GM23248 (cell line): ENCODE data around the gene FAAH. TPM values are rescaled to one million over a fixed set of nuclear protein-coding genes. Genes with fewer than 3 reads are reported as not detected.

Experiments
- DNase-seq: peaks from one replicate; pipeline ENCODE4 v3.0.0-alpha.2; 2015
- H2AFZ ChIP-seq: fragments of 200-600 bp; sonication (generic); 2 replicates; pipeline ENCODE4 v1.6.1; 2016; ENCODE audit warnings: antibody characterized with exemption
- H3F3A ChIP-seq: fragments of 200-600 bp; sonication (generic); 2 replicates; pipeline ENCODE4 v1.6.1; 2016; ENCODE audit warnings: mild to moderate bottlenecking, antibody characterized with exemption, mixed run types; ENCODE audit not compliant: insufficient read depth
- H3K27ac ChIP-seq: fragments of 200-600 bp; sonication (generic); 2 replicates; pipeline ENCODE4 v1.5.1; 2016; ENCODE audit warnings: mild to moderate bottlenecking
- H3K27me3 ChIP-seq: fragments of 200-600 bp; sonication (generic); replicated peaks from 2 replicates; pipeline ENCODE4 v1.6.1; 2016; ENCODE audit warnings: mild to moderate bottlenecking; ENCODE audit not compliant: insufficient read depth
- H3K36me3 ChIP-seq: fragments of 200-600 bp; sonication (generic); 2 replicates; pipeline ENCODE4 v1.6.1; 2016; ENCODE audit warnings: low read depth, mild to moderate bottlenecking
- H3K4me1 ChIP-seq: fragments of 200-600 bp; sonication (generic); 2 replicates; pipeline ENCODE4 v1.6.1; 2016; ENCODE audit warnings: mild to moderate bottlenecking; ENCODE audit not compliant: insufficient read depth
- H3K4me2 ChIP-seq: fragments of 200-600 bp; sonication (generic); one replicate; pipeline ENCODE4 v1.6.1; 2016; ENCODE audit warnings: mild to moderate bottlenecking; ENCODE audit not compliant: unreplicated experiment
- H3K4me3 ChIP-seq: fragments of 200-600 bp; sonication (generic); 2 replicates; pipeline ENCODE4 v1.5.1; 2016; ENCODE audit warnings: mild to moderate bottlenecking
- H3K79me2 ChIP-seq: fragments of 200-600 bp; sonication (generic); 2 replicates; pipeline ENCODE4 v1.6.1; 2016; ENCODE audit warnings: mild to moderate bottlenecking; ENCODE audit not compliant: insufficient read depth
- H3K9ac ChIP-seq: fragments of 200-600 bp; sonication (generic); 2 replicates; pipeline ENCODE4 v1.6.1; 2016; ENCODE audit warnings: mild to moderate bottlenecking
- H3K9me2 ChIP-seq: fragments of 200-600 bp; sonication (generic); 2 replicates; pipeline ENCODE4 v1.6.1; 2016; ENCODE audit warnings: mixed run types, mild to moderate bottlenecking, moderate library complexity; ENCODE audit not compliant: insufficient read depth
- H3K9me3 ChIP-seq: fragments of 200-600 bp; sonication (generic); one replicate; pipeline ENCODE4 v1.6.1; 2017; ENCODE audit warnings: low read depth
- H4K20me1 ChIP-seq: fragments of 200-600 bp; sonication (generic); 2 replicates; pipeline ENCODE4 v1.6.0; 2016; ENCODE audit not compliant: insufficient read depth
- EZH2 ChIP-seq: fragments of 200-600 bp; sonication (generic); IDR thresholded peaks from 2 replicates; pipeline ENCODE4 v1.6.1; 2018; ENCODE audit warnings: antibody characterized with exemption, mild to moderate bottlenecking; ENCODE audit not compliant: insufficient read depth, poor library complexity, severe bottlenecking
- EZH2phosphoT487 ChIP-seq: fragments of 200-600 bp; sonication (generic); IDR thresholded peaks from 2 replicates; pipeline ENCODE4 v1.6.1; 2018; ENCODE audit warnings: antibody characterized with exemption, moderate library complexity, mild to moderate bottlenecking, low read depth; ENCODE audit not compliant: insufficient read depth
- WGBS, 2 experiments: methylation state at CpG; one replicate each; pipeline ENCODE4 v1.1.6; 2015 to 2017; ENCODE audit warnings: low lambda C conversion rate in 2 of 2, low coverage in 1 of 2; ENCODE audit errors: missing lambda C conversion rate in 2 of 2; 5-methylcytosine and 5-hydroxymethylcytosine counted together
- in situ Hi-C: fragments of 300-500 bp; cut with MboI; formaldehyde crosslinking; loops from 2 replicates; pipeline ENCODE4 v1.15.0; 2020
- polyA plus RNA-seq: library from polyadenylated mRNA; unstranded; fragments of >200 nt; fragmentation: Nextera tagmentation; extraction: Ambion mirVana; gene quantifications from 2 replicates; pipeline ENCODE4 v1.2.1, GENCODE V29; 2016
- total RNA-seq: library from RNA; depleted of rRNA; stranded (reverse); fragments of >200 nt; shearing (Covaris generic); gene quantifications from 2 replicates; pipeline ENCODE4 v1.2.3, GENCODE V29; 2014

The FAAH gene
- total and polyA plus RNA-seq, 2 experiments from 2014 or later: 0.74 to 0.97 TPM

DNA sequence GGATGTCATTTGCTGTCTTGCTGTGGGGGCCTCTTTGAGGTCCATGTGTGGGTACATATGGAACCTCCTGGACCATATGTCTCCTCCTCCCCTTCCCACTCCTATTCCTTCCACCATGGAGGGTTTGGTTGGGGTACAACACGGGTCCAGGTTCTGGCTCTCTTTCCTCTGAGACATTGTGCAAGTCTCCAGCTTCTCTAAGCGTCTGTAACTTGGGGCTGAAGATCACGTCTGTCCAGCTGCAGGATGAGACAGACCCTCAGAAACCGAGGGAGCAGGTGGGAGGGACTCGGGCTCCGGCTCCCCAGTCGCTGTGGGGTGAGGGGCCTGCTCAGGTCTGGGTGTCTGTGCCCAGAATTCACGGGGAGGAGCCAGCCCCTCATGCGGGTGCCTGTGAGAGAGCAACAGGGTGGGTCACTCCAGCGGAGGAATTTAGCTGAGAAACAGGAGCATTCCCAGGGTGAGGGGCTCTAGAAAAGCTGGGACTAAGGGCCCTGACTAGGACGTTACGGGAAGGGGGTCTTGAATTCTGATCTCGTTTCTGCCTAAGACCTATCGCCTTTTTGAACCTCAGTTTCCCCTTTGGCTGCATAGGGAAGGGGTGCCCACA, 53.5 kb downstream of the FAAH start:
- no peaks in the 10 kb centered on the region for H3K9me3 ChIP-seq
- no peaks in the 10 kb centered on the region for H4K20me1 ChIP-seq
- H2AFZ ChIP-seq: no peak overlapping the region
- no peaks in the 10 kb centered on the region for H3K9me2 ChIP-seq
- WGBS, 2 experiments: 37 to 38% methylated on average over 14 of the region's 14 CpGs
- peaks cover 45% of the 10 kb centered on the region for H3K27me3 ChIP-seq
- no peaks in the 10 kb centered on the region for H3K36me3 ChIP-seq
- no peak overlapping the region for H3K27ac ChIP-seq
- peak overlapping the region; percentile 57 for H3K4me2 ChIP-seq
- in situ Hi-C loops: no loop called here
- no peak for TF ChIP-seq EZH2
- TF ChIP-seq EZH2phosphoT487: no peak
- DNase-seq: no peak
- H3F3A ChIP-seq: no peaks in the 10 kb centered on the region
- peak overlapping the region; percentile 47; the same call in 1 of the 2 replicates for H3K4me3 ChIP-seq
- H3K9ac ChIP-seq: no peak overlapping the region
- no peaks in the 10 kb centered on the region for H3K4me1 ChIP-seq
- H3K79me2 ChIP-seq: no peaks in the 10 kb centered on the region

- H3F3A ChIP-seq: no peaks in the 10 kb centered on the region
- no peak overlapping the region for H3K27ac ChIP-seq
- TF ChIP-seq EZH2phosphoT487 (no peak), EZH2 (peak; percentile 72)
- peak overlapping the region; percentile 47; the same call in 1 of the 2 replicates for H3K4me3 ChIP-seq
- in situ Hi-C loops: no loop called here
- no peak for DNase-seq
- no peaks in the 10 kb centered on the region for H3K36me3 ChIP-seq
- no peak overlapping the region for H2AFZ ChIP-seq
- H4K20me1 ChIP-seq: no peaks in the 10 kb centered on the region
- no peaks in the 10 kb centered on the region for H3K79me2 ChIP-seq
- H3K4me2 ChIP-seq: peak overlapping the region; percentile 57
- peaks cover 45% of the 10 kb centered on the region for H3K27me3 ChIP-seq
- no peaks in the 10 kb centered on the region for H3K9me2 ChIP-seq
- no peaks in the 10 kb centered on the region for H3K4me1 ChIP-seq
- WGBS, 2 experiments: 9 to 13% methylated on average over 48 to 55 of the region's 76 CpGs
- no peaks in the 10 kb centered on the region for H3K9me3 ChIP-seq
- H3K9ac ChIP-seq: no peak overlapping the region
Observed at GRCh38 chr1:46448109-46448911, 54.2 kb downstream of the FAAH start.

GRCh38 chr1:46449223-46450159, 55.4 kb downstream of the FAAH start:
- WGBS, 2 experiments: 83 to 91% methylated on average over 6 of the region's 6 CpGs
- H4K20me1 ChIP-seq: no peaks in the 10 kb centered on the region
- H3K9me2 ChIP-seq: no peaks in the 10 kb centered on the region
- TF ChIP-seq EZH2: no peak
- TF ChIP-seq EZH2phosphoT487: no peak
- DNase-seq: no peak
- H2AFZ ChIP-seq: no peak overlapping the region
- no peaks in the 10 kb centered on the region for H3K36me3 ChIP-seq
- no peaks in the 10 kb centered on the region for H3K9me3 ChIP-seq
- no peaks in the 10 kb centered on the region for H3K4me1 ChIP-seq
- in situ Hi-C loops: no loop called here
- H3K4me3 ChIP-seq: no peak overlapping the region
- peaks cover 48% of the 10 kb centered on the region for H3K27me3 ChIP-seq
- H3K79me2 ChIP-seq: no peaks in the 10 kb centered on the region
- H3K4me2 ChIP-seq: no peak overlapping the region
- H3K9ac ChIP-seq: no peak overlapping the region
- H3F3A ChIP-seq: no peaks in the 10 kb centered on the region
- H3K27ac ChIP-seq: no peak overlapping the region

- no peaks in the 10 kb centered on the region for H3K4me1 ChIP-seq
- H3K27me3 ChIP-seq: peaks cover 51% of the 10 kb centered on the region
- H3K9me3 ChIP-seq: no peaks in the 10 kb centered on the region
- no peak for DNase-seq
- no peaks in the 10 kb centered on the region for H3K36me3 ChIP-seq
- in situ Hi-C loops: no loop called here
- no peak overlapping the region for H3K9ac ChIP-seq
- H3F3A ChIP-seq: no peaks in the 10 kb centered on the region
- no peaks in the 10 kb centered on the region for H3K9me2 ChIP-seq
- TF ChIP-seq EZH2: no peak
- TF ChIP-seq EZH2phosphoT487: no peak
- H4K20me1 ChIP-seq: no peaks in the 10 kb centered on the region
- 90 to 94% methylated on average over 1 of the region's 1 CpG for WGBS, 2 experiments
- H3K27ac ChIP-seq: no peak overlapping the region
- no peak overlapping the region for H3K4me3 ChIP-seq
- no peak overlapping the region for H2AFZ ChIP-seq
- H3K79me2 ChIP-seq: no peaks in the 10 kb centered on the region
- no peak overlapping the region for H3K4me2 ChIP-seq
Observed at GRCh38 chr1:46450160-46450517, 56.0 kb downstream of the FAAH start.
